ENCODE data around the gene ALDH1L1. TPM values are rescaled to one million over a fixed set of nuclear protein-coding genes. Genes with fewer than 3 reads are reported as not detected.

ALDH1L1 gene
- total RNA-seq, 1 donor from 2014 or later = 0.06 TPM

GRCh38 chr3:126110431-126111125 is 69.8 kb downstream of the ALDH1L1 start:
- no peak overlapping the region for H3K4me3 ChIP-seq (ENCODE audit: low read depth, low read length)
- DNase-seq (ENCODE audit: low read depth) = no peak
- no peak for TF ChIP-seq CTCF (conservative IDR thresholded peaks at IDR 0.05; ENCODE audit: low read depth, low read length)

- no peak for DNase-seq (ENCODE audit: low read depth)
- TF ChIP-seq CTCF (conservative IDR thresholded peaks at IDR 0.05; ENCODE audit: low read depth, low read length) = no peak
- no peak overlapping the region for H3K4me3 ChIP-seq (ENCODE audit: low read depth, low read length)
These were observed 70.5 kb downstream of the ALDH1L1 start for GRCh38 chr3:126109880-126110235.

- no peak for DNase-seq (ENCODE audit: low read depth)
- H3K4me3 ChIP-seq (ENCODE audit: low read depth, low read length) = no peak overlapping the region
- TF ChIP-seq CTCF (conservative IDR thresholded peaks at IDR 0.05; ENCODE audit: low read depth, low read length) = no peak
These were observed 71.1 kb downstream of the ALDH1L1 start for GRCh38 chr3:126109146-126109879.

GRCh38 chr3:126108676-126109050 is 71.7 kb downstream of the ALDH1L1 start:
- DNase-seq (ENCODE audit: low read depth) = no peak
- no peak overlapping the region for H3K4me3 ChIP-seq (ENCODE audit: low read depth, low read length)
- no peak for TF ChIP-seq CTCF (conservative IDR thresholded peaks at IDR 0.05; ENCODE audit: low read depth, low read length)

- no peak for DNase-seq (ENCODE audit: low read depth)
- no peak for TF ChIP-seq CTCF (conservative IDR thresholded peaks at IDR 0.05; ENCODE audit: low read depth, low read length)
- no peak overlapping the region for H3K4me3 ChIP-seq (ENCODE audit: low read depth, low read length)
These were observed 72.3 kb downstream of the ALDH1L1 start for GRCh38 chr3:126107957-126108675.

GRCh38 chr3:126107203-126107939 is 73.0 kb downstream of the ALDH1L1 start:
- no peak overlapping the region for H3K4me3 ChIP-seq (ENCODE audit: low read depth, low read length)
- no peak for DNase-seq (ENCODE audit: low read depth)
- no peak for TF ChIP-seq CTCF (conservative IDR thresholded peaks at IDR 0.05; ENCODE audit: low read depth, low read length)
